GM10847 (cell line): ENCODE measurements around the gene LDLRAD4.

ENCODE experiments used
- POLR2A ChIP-seq: IDR thresholded peaks from 2 replicates; pipeline ENCODE4 v1.6.1; 2011; ENCODE audit not compliant: insufficient read length; ENCODE audit errors: extremely low read depth

LDLRAD4 gene

DNA sequence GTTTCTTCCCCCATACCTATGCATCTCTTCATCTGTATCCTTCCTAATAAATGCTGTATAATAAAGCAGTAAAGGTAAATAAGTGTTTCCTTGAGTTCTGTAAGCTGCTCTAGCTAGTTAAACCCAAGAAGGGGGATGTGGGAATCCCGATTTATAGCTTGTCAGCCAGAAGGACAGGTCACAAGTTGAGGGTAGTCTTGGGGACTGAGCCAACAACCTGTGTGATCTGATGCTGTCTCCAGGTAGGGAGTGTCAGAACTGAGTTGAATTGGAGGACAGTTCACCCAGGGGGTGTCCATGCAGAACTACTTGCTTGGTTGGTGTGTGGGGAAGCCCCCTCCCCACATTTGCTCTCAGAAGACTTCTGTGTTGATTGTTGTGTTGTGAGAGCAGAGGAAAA, 112.4 kb downstream of the LDLRAD4 start:
- TF ChIP-seq POLR2A = no peak

DNA sequence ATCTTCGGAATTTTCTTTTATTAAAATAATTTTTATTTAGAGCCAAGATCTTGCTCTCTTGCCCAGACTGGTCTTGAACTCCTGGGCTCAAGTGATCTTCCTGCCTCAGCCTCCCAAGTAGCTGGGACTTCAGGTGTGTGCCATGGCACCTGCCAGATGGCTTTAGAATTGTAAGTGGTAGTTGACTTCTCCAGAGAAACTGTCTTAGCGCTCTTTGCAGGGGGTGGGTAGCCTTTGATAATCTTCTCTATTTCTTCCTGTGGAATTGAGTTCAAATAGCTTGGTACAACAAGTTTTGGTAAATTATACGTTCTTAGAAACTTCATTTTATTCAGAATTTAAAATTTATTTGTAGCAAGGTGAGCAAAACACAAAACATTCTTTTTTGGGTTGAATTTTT, 113.3 kb downstream of the LDLRAD4 start:
- TF ChIP-seq POLR2A = no peak

DNA sequence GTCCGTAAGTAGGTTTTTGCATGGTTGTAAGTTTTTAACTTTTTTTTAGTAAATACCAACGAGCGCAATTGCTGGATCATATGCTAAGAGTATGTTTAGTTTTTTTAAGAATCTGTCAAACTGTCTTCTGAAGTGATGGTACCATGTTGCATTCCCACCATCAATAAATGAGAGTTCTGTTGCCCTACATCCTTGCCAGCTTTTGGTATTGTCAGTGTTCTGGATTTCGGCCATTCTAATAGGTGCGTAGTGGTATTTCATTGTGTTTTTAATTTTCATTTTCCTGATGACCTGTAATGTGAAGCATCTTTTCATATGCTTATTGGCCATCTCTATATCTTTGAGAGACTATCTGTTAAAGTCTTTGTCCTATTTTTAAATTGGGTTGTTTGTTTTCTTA, 114.3 kb downstream of the LDLRAD4 start:
- TF ChIP-seq POLR2A = no peak

DNA sequence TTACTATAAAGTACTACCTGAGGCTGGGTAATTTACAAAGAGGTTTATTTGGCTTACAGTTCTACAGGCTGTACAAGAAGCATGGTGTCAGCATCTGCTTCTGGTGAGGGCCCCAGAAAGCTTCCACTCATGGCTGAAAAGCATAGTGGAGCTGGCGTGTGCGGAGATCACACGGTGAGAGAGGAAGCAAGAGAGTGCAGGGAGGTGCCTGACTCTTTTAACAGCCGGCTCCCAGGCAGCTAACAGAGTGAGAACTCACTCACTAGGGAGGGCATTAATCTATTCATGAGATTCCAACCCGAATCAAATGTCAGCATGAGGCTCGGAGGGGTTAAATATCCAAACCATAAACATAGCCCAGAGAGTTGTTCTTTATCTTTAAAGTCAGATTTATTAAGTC, 117.3 kb downstream of the LDLRAD4 start:
- no peak for TF ChIP-seq POLR2A

DNA sequence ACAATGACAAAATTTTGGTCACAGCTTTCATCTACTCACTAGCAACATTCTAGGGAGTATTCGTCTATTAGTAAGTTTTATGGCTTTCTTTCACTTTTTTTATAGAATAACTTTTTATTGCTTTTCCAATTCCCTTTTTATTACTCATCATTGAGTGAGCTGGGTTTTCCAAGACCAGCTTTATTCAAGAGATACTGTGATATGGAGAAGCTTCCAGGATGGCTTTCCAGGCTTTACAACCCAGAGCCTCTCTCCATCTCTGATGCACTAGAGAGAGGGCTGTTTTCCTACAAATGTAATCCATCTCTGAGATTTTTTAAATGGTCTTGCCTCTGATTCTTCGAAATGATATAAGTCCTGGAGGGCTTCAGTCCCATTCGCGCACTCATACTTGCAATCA, 118.3 kb downstream of the LDLRAD4 start:
- no peak for TF ChIP-seq POLR2A

DNA sequence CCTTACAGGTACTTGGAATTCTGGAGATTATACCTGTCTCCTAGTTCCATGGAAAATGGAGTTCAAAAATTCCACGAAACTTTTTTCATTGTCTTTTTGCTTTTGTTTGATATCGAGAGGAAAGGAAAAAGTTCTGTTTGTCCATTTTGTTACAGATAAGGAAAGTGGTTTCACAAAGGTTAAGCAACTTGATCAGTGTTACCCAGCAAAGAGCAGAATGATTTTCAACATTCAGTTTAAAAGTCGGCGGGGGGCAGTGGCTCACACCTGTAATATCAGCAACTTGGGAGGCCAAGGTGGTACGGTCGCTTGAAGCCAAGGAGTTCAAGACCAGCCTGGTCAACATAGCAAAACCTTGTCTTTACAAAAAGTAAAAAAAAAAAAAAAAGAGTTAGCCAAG, 118.8 kb downstream of the LDLRAD4 start:
- no peak for TF ChIP-seq POLR2A

DNA sequence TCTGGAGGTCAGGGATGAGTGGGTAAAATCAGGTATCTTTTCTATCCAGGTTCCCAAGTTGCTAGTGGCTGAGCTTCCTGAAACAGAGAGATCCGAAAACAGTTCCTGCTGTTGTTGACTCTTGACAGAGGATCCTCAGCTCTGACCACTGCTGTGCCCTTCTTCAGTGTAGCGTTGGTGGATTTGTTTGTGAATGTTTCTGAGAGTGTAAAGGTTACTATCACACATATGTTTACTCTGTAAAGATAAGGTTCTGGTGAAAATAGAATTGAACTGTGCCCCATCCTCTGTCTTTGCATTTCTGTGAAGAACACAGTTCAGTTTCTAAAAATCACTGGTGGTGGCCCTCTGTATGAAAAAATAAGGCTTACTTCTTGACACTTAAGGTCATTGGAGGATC, 119.8 kb downstream of the LDLRAD4 start:
- no peak for TF ChIP-seq POLR2A

DNA sequence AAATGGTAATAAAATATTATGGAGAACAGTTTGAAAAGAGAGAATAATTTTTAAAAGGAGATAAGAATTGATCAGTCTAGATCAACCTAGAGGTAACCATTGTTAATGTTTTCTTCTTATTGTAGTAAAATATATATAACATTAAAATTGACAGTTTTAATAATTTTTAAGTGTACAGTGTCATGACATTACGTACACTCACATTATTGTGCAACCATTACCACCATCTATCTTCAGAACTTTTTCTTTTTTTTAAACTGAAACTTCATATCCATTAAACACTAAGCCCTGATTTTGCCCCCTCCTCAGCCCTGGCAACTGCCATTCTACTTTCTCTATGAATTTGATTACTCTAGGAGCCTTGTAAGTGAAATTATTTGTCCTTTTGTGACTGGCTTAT, 121.1 kb downstream of the LDLRAD4 start:
- no peak for TF ChIP-seq POLR2A

DNA sequence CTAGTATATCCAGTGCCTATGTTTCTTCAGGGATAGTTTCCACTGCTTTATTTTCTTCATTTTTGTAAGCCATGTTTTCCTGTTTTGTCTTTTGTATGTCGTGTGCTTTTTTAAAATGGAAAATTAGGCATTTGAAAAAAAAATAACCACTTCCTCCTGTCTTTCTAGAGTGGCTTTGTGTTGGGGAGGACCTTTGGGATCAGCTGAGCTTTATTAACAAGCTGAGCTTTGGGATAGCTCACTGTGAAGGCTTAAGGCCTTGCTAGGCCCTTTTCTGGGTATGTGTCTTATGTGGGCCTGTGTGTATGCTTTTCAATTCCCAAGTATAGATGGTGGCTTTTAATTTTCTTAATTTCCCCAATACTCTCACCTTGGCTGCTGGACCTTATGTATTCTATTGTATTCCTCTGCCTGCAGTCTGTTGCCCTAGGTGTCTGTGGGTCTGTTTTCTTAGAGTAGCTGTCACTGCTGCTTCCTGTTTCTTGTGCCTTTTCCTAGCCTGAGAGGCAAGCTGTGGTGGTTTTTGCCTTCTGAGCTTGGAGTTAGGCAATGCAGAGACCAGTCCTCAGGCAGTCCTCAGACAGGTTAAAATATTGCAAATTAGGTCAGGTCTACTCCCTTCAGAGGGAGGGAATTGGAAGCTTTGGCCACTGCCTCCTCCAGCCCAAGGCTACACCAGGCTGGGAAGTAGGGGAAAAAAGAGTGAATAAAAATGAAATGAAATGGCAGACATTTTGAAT, 134.7 kb downstream of the LDLRAD4 start:
- TF ChIP-seq POLR2A = no peak

DNA sequence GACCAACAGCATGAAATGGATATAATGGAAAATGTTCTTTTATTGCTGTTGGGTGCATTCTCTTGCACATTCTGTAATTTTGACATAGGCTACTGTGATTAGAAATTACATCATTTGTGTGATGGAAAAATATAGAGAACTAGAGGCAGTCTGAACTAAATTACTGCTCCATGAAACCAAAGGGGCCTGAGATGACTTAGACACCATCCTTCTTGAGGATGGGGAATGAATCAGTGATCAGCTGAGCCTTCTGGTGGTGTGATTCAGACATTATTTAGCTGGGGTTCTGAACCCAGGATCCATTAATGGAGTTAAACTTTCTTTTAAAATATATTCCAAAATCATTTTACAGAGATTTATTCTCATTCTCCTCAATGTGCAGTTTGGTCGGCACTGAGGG, 135.8 kb downstream of the LDLRAD4 start:
- TF ChIP-seq POLR2A = no peak

DNA sequence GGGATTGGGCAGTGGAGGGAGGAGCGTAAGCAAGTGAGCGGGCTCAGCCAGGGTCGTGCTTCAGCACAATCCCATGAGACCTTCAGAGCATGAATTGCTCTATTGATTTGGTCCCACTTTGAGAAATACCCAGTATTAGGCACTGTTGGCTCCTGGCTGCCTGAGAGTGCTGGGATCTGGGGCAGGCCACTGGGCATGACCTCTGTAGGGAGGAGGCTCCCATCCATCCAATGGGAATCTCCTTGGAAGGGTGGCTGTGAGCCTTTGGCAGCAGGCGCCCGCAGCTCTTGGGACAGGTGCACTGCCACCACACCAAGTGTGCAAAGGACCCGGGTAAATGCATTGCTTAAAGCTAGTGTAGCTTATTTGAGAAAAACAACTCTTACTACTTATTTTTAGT, 137.5 kb downstream of the LDLRAD4 start:
- TF ChIP-seq POLR2A = no peak

DNA sequence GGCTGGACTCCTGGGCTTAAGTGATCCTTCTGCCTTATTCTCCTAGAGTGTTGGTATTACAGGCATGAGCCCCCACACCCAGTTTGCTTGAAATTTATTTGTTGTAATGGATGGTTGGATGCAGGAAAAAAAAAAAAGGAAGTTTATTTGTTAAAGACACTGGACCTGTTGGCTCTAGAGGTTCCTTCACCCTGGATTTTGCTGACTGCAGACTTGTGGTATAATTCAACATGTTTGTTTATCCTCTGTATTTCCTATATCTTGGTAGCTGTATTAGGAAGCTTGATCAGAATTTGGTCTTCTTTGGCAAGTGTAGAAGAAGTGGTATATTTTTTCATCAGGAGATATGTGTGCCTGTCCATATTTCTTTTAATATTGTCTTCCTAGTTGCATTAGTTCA, 138.7 kb downstream of the LDLRAD4 start:
- TF ChIP-seq POLR2A = no peak

DNA sequence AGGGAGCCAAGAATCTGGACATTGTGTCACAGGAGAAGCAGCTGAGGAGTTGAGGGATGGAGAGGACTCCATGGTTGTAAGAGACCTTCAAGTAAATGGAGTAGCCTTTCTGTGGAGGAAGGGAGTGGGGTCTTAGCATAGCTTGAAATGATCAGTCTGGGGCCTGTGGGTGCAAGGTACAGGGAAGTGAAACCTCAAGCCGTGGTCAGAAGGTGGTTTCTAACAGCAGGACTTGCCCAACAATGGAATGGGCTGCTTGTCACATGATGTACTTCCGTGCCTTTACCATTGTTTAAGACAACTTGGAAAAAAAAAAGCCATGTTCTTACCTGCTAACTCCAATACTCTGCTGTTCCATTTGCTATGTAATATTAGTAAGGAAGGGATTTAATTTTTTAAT, 140.7 kb downstream of the LDLRAD4 start:
- no peak for TF ChIP-seq POLR2A

DNA sequence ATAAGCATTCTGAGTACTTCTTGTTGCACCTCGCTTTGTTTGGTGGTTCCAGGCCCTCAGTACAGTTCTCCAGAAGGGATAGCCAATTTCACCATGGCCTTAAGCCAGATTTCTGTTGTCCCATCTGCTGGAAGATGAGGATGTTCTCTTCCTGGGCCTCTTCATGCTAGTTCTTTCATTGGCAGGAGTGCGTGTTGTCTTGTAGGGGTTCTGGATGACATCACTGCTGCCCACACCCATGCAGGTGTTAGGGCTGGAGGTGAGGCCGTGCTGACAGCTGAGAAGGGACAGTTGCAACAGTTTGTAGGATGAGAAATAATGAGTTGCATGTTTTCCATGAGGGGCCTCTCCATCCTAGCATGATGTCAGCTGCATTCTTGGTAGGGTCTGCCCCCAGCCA, 142.9 kb downstream of the LDLRAD4 start:
- TF ChIP-seq POLR2A = no peak

DNA sequence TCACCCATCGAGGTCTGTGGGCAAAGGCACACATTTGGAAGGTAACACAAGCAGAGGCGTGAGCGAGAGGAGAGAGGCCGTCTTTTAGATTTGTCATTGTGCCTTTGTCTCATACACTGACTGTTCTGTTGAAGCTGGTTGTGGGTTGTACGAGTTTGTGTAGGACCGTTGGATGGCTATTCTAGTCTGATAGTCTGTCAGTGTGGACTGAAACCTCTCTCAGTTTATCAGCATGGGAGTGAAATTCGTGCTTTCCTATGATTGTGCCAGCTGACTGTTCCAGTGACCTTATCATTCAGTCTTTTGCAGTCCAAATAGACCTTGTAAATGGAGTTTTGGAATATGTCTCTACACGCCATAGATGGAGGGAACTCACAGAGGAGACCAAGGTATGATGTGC, 143.5 kb downstream of the LDLRAD4 start:
- no peak for TF ChIP-seq POLR2A

DNA sequence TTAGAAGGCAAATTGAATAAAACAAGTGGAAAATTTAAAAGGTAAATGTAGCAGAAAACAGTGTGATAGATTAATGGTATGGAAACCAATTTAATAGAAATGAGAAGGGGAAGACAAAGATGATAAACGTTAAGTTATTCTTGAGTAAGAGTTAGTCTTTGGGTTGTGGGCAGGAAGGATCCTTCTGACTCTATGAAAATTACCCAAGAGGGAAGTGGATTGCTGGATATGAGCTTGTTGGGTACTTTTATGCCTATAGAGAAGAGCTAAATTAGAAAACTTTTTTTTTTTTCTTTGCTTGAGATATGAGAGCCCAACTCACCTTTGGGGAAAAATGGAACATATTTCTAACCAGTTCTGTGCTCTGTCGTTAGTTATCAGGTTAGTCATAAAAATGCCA, 144.0 kb downstream of the LDLRAD4 start:
- TF ChIP-seq POLR2A = no peak

DNA sequence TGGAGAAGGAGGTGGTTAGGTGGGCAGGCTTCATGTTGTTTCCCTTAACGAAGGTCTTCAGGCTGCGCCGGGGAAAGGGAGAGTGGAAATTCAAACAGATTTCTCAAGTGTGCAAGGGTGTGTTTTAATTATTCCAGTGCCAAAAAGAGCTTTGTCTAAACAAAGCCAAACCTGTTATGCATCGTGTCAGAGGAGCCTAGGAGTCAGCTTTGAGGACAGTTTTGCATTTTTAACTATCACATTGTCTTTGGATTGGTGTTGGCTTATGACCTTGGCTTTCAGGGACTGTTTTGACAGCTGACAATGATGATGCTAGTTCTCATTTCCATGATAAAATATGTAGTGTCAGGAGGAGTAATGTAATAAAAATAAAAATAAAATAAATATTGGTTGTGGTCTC, 144.8 kb downstream of the LDLRAD4 start:
- no peak for TF ChIP-seq POLR2A
